Measurements from ENCODE around the gene FSD2.
A peak's percentile ranks its signal among the peaks of the same experiment; 100 is the strongest.
"Not testable (repeated sequence)": the region's sequence is repeated elsewhere in the genome, so short reads cannot be mapped to it uniquely, and the experiment has no call there.

The FSD2 gene

GRCh38 chr15:82730022-82730530 is 75.8 kb downstream of the FSD2 start:
- no peak for DNase-seq

DNA sequence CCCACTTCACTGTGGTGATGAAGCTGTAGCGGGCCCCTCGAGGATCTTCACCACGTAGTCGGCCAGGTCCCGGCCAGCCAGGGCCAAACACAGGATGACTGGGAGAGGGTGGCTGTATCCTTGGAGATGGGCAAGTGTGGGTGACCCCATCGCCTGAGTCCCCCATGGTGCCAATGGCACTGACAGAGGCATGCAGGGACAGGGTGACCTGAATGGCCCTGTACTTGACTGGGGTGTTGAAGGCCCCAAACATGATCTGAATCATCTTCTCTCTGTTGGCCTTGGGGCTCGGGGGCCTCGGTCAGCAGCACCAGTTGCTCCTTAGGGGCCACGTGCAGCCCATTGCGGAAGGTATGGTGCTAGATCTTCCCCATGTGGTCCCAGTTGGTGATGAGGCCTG is 79.1 kb downstream of the FSD2 start:
- DNase-seq, result no peak

GRCh38 chr15:82715003-82715402 is 90.9 kb downstream of the FSD2 start:
- DNase-seq, result no peak

DNA sequence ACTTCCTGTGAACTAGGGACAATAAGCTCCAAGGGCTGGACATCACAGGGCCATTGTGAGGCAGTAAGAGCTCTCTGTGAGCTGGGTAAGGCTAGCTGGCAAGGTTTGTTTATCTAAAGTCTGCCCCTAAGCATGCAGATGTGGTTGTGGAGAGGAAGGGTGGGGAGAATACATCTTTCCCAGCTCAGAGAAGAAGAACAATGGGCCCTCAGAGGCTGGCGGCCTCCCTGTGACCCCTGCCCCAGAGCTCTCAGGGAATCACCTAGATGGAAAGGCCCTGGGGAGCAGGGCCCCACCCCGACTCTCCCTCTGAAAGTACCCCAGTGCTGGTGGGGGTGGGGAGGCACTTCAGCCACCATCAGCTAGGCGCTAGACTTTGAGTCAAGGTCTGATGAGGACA is 91.9 kb downstream of the FSD2 start:
- no peak for DNase-seq

GRCh38 chr15:82712036-82712435 is 93.8 kb downstream of the FSD2 start:
- DNase-seq, result no peak

GRCh38 chr15:82710926-82711490 is 94.9 kb downstream of the FSD2 start:
- no peak for DNase-seq

- no peak for DNase-seq
Measured at GRCh38 chr15:82710208-82710555, 95.7 kb downstream of the FSD2 start.

DNA sequence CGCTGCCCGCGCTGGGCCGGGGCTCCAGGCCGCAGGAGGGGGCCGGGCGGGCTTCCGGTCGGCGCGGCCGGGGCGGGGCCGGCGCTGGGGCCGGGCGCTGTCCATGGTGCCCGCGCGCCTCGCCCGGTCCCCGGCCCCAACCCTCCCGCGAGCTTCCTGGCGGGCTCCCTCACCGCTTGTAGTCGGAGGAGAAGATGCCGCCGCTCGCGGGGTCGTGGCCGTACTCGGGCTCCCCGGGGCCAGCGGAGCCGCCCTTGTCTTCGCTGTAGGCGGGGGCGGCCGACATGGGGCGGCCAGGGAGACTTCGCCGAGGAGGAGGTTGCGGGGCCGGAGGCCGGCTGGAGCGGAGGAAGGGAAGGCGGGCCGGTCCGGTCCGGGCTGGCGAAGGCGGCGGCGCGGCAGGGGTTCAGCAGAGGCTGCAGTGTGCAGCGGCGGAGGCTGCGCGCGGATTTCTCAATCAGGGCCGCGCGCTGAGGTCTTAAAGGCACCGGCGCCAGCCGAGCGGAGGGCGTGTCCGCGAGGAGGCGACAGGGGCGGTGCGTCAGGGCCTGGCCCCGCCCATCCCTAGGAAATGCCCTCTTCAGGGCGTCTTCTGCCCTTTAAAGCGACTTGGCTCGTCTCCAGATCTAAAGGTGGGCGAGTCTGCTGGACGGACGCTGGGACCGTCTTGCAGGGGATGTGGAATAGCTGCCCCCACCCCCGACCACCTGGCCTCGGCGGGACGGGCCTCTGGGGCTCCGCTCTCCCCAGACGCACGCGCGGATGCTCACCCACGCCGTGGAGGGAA is 96.3 kb downstream of the FSD2 start, which contains the start of gene AP3B2:
TSS of gene AP3B2 (minus strand) at position 455 of the 787 bp plus-strand sequence. CDS start at position 286, 169 bp downstream.
- DNase-seq, result peak; percentile 67 to 73

- DNase-seq, result no peak
Measured at GRCh38 chr15:82709081-82709420, 96.8 kb downstream of the FSD2 start.

GRCh38 chr15:82705856-82706255 is 100.0 kb downstream of the FSD2 start:
- not testable (repeated sequence) for DNase-seq

Measured in CD4-positive, alpha-beta T cell treated with Interleukin-4 for 1 hour (primary cell).